ENCODE data around the gene OR51T1.
"Not testable (repeated sequence)": the region's sequence is repeated elsewhere in the genome, so short reads cannot be mapped to it uniquely, and the experiment has no call there.

OR51T1 gene

GRCh38 chr11:4881860-4882500 lies at the start of gene OR51T1:
TSS of gene OR51T1 (plus strand) at chr11:4881900. CDS start at chr11:4881900, 0 bp downstream.
- TF ChIP-seq CTCF (IDR thresholded peaks at IDR 0.05; ENCODE audit: insufficient read depth, missing control alignments): no peak
- DNase-seq (ENCODE audit: insufficient read length, low spot score) (no peak), FAIRE-seq (no peak)

GRCh38 chr11:4839851-4840549 lies 41.7 kb upstream of the OR51T1 start:
- TF ChIP-seq CTCF (IDR thresholded peaks at IDR 0.05; ENCODE audit: insufficient read depth, missing control alignments): no peak
- FAIRE-seq (no peak), DNase-seq (ENCODE audit: insufficient read length, low spot score) (no peak)

- DNase-seq (ENCODE audit: insufficient read length, low spot score): no peak
- no peak for FAIRE-seq
Observed at GRCh38 chr11:4848908-4849532, 32.7 kb upstream of the OR51T1 start, which contains the start of gene OR51S1. TSS of gene OR51S1 (minus strand) at chr11:4849208. CDS start at chr11:4849208, 0 bp downstream.

GRCh38 chr11:4851033-4851432 lies 30.7 kb upstream of the OR51T1 start:
- no peak for TF ChIP-seq CTCF (IDR thresholded peaks at IDR 0.05; ENCODE audit: insufficient read depth, missing control alignments)
- FAIRE-seq (no peak), DNase-seq (ENCODE audit: insufficient read length, low spot score) (no peak)

More at GRCh38 chr11:4848908-4849532, 32.7 kb upstream of the OR51T1 start, which contains the start of gene OR51S1:
- no peak for TF ChIP-seq CTCF (IDR thresholded peaks at IDR 0.05; ENCODE audit: insufficient read depth, missing control alignments)

GRCh38 chr11:4854286-4854685 lies 27.4 kb upstream of the OR51T1 start:
- FAIRE-seq; DNase-seq (ENCODE audit: insufficient read length, low spot score): not testable (repeated sequence)

- TF ChIP-seq CTCF (IDR thresholded peaks at IDR 0.05; ENCODE audit: insufficient read depth, missing control alignments): no peak
- FAIRE-seq (no peak), DNase-seq (ENCODE audit: insufficient read length, low spot score) (no peak)
Observed at GRCh38 chr11:4862447-4863236, 19.1 kb upstream of the OR51T1 start.

- FAIRE-seq (no peak), DNase-seq (ENCODE audit: insufficient read length, low spot score) (no peak)
- TF ChIP-seq CTCF (IDR thresholded peaks at IDR 0.05; ENCODE audit: insufficient read depth, missing control alignments): no peak
Observed at GRCh38 chr11:4863876-4864275, 17.8 kb upstream of the OR51T1 start.
